HepG2 (cell line): ENCODE results near the gene RUSC1. TPM values are rescaled to one million over a fixed set of nuclear protein-coding genes. Genes with fewer than 3 reads are reported as not detected.
A peak's percentile ranks its signal among the peaks of the same experiment; 100 is the strongest.

ENCODE experiments used
- EHMT2 ChIP-seq: fragments of 200-600 bp; sonication (generic); IDR thresholded peaks from 2 replicates; pipeline ENCODE4 v1.7.0; 2017; ENCODE audit warnings: antibody characterized with exemption, low read depth, low read length, borderline replicate concordance
- JUN ChIP-seq: sonication (generic); formaldehyde crosslinking; IDR thresholded peaks from 2 replicates; pipeline ENCODE4 v1.4.0; 2020; ENCODE audit warnings: mild to moderate bottlenecking, missing genetic modification reagents
- KIAA2018 ChIP-seq: sonication (generic); formaldehyde crosslinking; IDR thresholded peaks from 2 replicates; pipeline ENCODE4 v1.5.0; 2020; ENCODE audit warnings: mild to moderate bottlenecking, missing genetic modification reagents, borderline replicate concordance
- KLF6 ChIP-seq: IDR thresholded peaks from 2 replicates; pipeline ENCODE4 v1.8.0; 2016; ENCODE audit warnings: missing biosample characterization, missing genetic modification reagents
- LCORL ChIP-seq, 2 experiments: fragments of 450-650 bp in 1 of 2; sonication (generic) in 1 of 2; formaldehyde crosslinking in 1 of 2; IDR thresholded peaks; 2 replicates each; pipeline versions ENCODE4 v1.5.0 to v1.6.1; 2017 to 2020; ENCODE audit warnings: antibody characterized with exemption in 1 of 2, missing genetic modification reagents in 1 of 2
- MTERF4 ChIP-seq: sonication (generic); formaldehyde crosslinking; IDR thresholded peaks from 2 replicates; pipeline ENCODE4 v1.8.0; 2023; ENCODE audit warnings: mild to moderate bottlenecking, missing genetic modification reagents
- PHF5A ChIP-seq: IDR thresholded peaks from one replicate; pipeline ENCODE4 v1.6.1; 2018; ENCODE audit warnings: low read depth, missing genetic modification reagents; ENCODE audit not compliant: unreplicated experiment
- PLRG1 ChIP-seq: fragments of 450-650 bp; conservative IDR thresholded peaks from 2 replicates; pipeline ENCODE4 v1.6.1; 2016
- POLR2AphosphoS2 ChIP-seq: IDR thresholded peaks from 2 replicates; pipeline ENCODE4 v1.6.1; 2011; ENCODE audit warnings: low read depth, low read length, improper control_type of control experiment
- U2AF1 ChIP-seq: fragments of 200-400 bp; formaldehyde crosslinking; optimal IDR thresholded peaks from 2 replicates; pipeline ENCODE3; 2017; ENCODE audit warnings: mild to moderate bottlenecking, low read depth, low read length
- ZBTB38 ChIP-seq: sonication (generic); formaldehyde crosslinking; IDR thresholded peaks from 2 replicates; pipeline ENCODE4 v1.5.1; 2020; ENCODE audit warnings: mild to moderate bottlenecking, missing genetic modification reagents
- ZNF546 ChIP-seq: sonication (generic); formaldehyde crosslinking; conservative IDR thresholded peaks from 2 replicates; pipeline ENCODE4 v1.8.1; 2023; ENCODE audit warnings: mild to moderate bottlenecking, missing genetic modification reagents
- polyA plus RNA-seq, 8 experiments: library from polyadenylated mRNA; depleted of rRNA in 3 of 8; stranded (reverse) in 7 of 8; unstranded in 1 of 8; fragments of >200 nt; fragmentation: Illumina TruSeq in 4 of 8; extraction: Trizol in 4 of 8; gene quantifications; 2 replicates each; pipeline versions ENCODE4 v1.2.1 to v1.2.3, GENCODE V29; 2011 to 2016; ENCODE audit warnings: low read depth in 4 of 8, missing spikeins in 1 of 8, mixed read lengths in 1 of 8; ENCODE audit not compliant: insufficient read depth in 1 of 8
- total RNA-seq, 5 experiments: library from RNA; depleted of rRNA; stranded (reverse); fragments of >200 nt; fragmentation: Illumina TruSeq; extraction: Trizol; gene quantifications; 2 replicates each; pipeline ENCODE4 v1.2.3, GENCODE V29; 2016; ENCODE audit warnings: low read depth in 1 of 5
- TF ChIP-seq, protein P1 (sequence below): sonication (generic); formaldehyde crosslinking; IDR thresholded peaks from 2 replicates; pipeline ENCODE4 v1.4.0; 2020; ENCODE audit warnings: missing genetic modification reagents, mild to moderate bottlenecking, borderline replicate concordance
- TF ChIP-seq, protein P2 (sequence below): sonication (generic); formaldehyde crosslinking; IDR thresholded peaks from 2 replicates; pipeline ENCODE4 v1.4.0; 2020; ENCODE audit warnings: low read depth, mild to moderate bottlenecking, missing genetic modification reagents
- TF ChIP-seq, protein P3 (sequence below): IDR thresholded peaks from 2 replicates; pipeline ENCODE4 v1.6.1; 2016

Gene RUSC1
- total and polyA plus RNA-seq, 2 of the 13 experiments (the other 11 are each of a cell fraction or from before 2014, with no cell fraction given) = 18.7 to 20.4 TPM

DNA sequence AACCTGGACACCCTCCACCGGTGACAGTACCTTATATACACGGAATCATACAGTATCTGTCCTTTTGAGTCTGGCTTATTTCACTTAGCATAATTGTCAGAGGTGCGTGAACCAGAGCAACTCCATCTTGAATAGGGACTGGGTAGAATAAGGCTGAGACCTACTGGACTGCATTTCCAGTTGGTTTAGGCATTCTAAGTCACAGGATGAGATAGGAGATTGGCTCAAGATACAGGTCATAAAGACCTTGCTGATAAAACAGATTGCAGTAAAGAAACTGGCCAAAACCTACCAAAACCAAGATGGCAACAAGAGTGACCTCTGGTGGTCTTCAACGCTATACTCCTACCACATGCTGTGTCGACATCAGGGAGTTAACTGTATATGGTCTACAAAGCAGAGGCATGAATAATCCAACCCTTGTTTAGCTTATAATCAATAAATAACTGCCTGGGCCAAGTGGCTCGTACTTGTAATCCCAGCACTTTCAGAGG, 13.4 kb upstream of the RUSC1 start (continued):
- TF ChIP-seq U2AF1 (no peak), MTERF4 (no peak), ZBTB38 (no peak), KIAA2018 (CRISPR knock-in tag) (no peak), JUN (CRISPR knock-in tag) (no peak), PHF5A (CRISPR knock-in tag) (peak; percentile 66), LCORL (IDR thresholded peaks at IDR 0.05) (no peak), LCORL (CRISPR knock-in tag; IDR thresholded peaks at IDR 0.05) (peak; percentile 56; the same call in 1 of the 2 replicates), KLF6 (no peak; the same call in 1 of the 2 replicates), EHMT2 (no peak), POLR2AphosphoS2 (no peak), ZNF546 (CRISPR knock-in tag) (no peak), PLRG1 (no peak)
- TF ChIP-seq, protein P1, sequence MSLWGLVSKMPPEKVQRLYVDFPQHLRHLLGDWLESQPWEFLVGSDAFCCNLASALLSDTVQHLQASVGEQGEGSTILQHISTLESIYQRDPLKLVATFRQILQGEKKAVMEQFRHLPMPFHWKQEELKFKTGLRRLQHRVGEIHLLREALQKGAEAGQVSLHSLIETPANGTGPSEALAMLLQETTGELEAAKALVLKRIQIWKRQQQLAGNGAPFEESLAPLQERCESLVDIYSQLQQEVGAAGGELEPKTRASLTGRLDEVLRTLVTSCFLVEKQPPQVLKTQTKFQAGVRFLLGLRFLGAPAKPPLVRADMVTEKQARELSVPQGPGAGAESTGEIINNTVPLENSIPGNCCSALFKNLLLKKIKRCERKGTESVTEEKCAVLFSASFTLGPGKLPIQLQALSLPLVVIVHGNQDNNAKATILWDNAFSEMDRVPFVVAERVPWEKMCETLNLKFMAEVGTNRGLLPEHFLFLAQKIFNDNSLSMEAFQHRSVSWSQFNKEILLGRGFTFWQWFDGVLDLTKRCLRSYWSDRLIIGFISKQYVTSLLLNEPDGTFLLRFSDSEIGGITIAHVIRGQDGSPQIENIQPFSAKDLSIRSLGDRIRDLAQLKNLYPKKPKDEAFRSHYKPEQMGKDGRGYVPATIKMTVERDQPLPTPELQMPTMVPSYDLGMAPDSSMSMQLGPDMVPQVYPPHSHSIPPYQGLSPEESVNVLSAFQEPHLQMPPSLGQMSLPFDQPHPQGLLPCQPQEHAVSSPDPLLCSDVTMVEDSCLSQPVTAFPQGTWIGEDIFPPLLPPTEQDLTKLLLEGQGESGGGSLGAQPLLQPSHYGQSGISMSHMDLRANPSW (CRISPR knock-in tag) = no peak
- TF ChIP-seq, protein P2, sequence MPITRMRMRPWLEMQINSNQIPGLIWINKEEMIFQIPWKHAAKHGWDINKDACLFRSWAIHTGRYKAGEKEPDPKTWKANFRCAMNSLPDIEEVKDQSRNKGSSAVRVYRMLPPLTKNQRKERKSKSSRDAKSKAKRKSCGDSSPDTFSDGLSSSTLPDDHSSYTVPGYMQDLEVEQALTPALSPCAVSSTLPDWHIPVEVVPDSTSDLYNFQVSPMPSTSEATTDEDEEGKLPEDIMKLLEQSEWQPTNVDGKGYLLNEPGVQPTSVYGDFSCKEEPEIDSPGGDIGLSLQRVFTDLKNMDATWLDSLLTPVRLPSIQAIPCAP (CRISPR knock-in tag) = no peak
- TF ChIP-seq, protein P3, sequence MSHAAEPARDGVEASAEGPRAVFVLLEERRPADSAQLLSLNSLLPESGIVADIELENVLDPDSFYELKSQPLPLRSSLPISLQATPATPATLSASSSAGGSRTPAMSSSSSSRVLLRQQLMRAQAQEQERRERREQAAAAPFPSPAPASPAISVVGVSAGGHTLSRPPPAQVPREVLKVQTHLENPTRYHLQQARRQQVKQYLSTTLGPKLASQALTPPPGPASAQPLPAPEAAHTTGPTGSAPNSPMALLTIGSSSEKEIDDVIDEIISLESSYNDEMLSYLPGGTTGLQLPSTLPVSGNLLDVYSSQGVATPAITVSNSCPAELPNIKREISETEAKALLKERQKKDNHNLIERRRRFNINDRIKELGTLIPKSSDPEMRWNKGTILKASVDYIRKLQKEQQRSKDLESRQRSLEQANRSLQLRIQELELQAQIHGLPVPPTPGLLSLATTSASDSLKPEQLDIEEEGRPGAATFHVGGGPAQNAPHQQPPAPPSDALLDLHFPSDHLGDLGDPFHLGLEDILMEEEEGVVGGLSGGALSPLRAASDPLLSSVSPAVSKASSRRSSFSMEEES (CRISPR knock-in tag) = no peak
